ENCODE data around the gene IMP4. TPM values are rescaled to one million over a fixed set of nuclear protein-coding genes. Genes with fewer than 3 reads are reported as not detected.
A peak's percentile ranks its signal among the peaks of the same experiment; 100 is the strongest.

The IMP4 gene
- total RNA-seq, 1 experiment from 2014 or later, result 91.6 TPM

GRCh38 chr2:130357864-130358263, 15.2 kb downstream of the IMP4 start:
- DNase-seq, result no peak
- Histone ChIP-seq H3K27me3 (ENCODE audit: control insufficient read depth, insufficient read depth, low read length) (peaks cover 26% of the 10 kb centered on the region), H3K4me3 (ENCODE audit: insufficient read depth, low read depth, low read length) (no peak overlapping the region), H3K36me3 (replicated peaks; ENCODE audit: control insufficient read depth, insufficient read depth, low read length) (no peaks in the 10 kb centered on the region)

- no peaks in the 10 kb centered on the region for H3K36me3 ChIP-seq (replicated peaks; ENCODE audit: control insufficient read depth, insufficient read depth, low read length)
- DNase-seq, result no peak
- peaks cover 26% of the 10 kb centered on the region for H3K27me3 ChIP-seq (ENCODE audit: control insufficient read depth, insufficient read depth, low read length)
- H3K4me3 ChIP-seq (ENCODE audit: insufficient read depth, low read depth, low read length), result no peak overlapping the region
Measured at GRCh38 chr2:130358420-130359350, 16.0 kb downstream of the IMP4 start.

GRCh38 chr2:130359466-130359865, 16.8 kb downstream of the IMP4 start:
- Histone ChIP-seq H3K27me3 (ENCODE audit: control insufficient read depth, insufficient read depth, low read length) (peaks cover 25% of the 10 kb centered on the region), H3K4me3 (ENCODE audit: insufficient read depth, low read depth, low read length) (no peak overlapping the region), H3K36me3 (replicated peaks; ENCODE audit: control insufficient read depth, insufficient read depth, low read length) (no peaks in the 10 kb centered on the region)
- DNase-seq, result no peak

- no peak overlapping the region for H3K4me3 ChIP-seq (ENCODE audit: insufficient read depth, low read depth, low read length)
- no peaks in the 10 kb centered on the region for H3K36me3 ChIP-seq (replicated peaks; ENCODE audit: control insufficient read depth, insufficient read depth, low read length)
- DNase-seq, result no peak
- no peaks in the 10 kb centered on the region for H3K27me3 ChIP-seq (ENCODE audit: control insufficient read depth, insufficient read depth, low read length)
Measured at GRCh38 chr2:130363479-130363878, 20.8 kb downstream of the IMP4 start.

GRCh38 chr2:130365075-130365474, 22.4 kb downstream of the IMP4 start:
- Histone ChIP-seq H3K36me3 (replicated peaks; ENCODE audit: control insufficient read depth, insufficient read depth, low read length) (no peaks in the 10 kb centered on the region; the same call in 1 of the 2 replicates), H3K27me3 (ENCODE audit: control insufficient read depth, insufficient read depth, low read length) (no peaks in the 10 kb centered on the region), H3K4me3 (ENCODE audit: insufficient read depth, low read depth, low read length) (no peak overlapping the region)
- DNase-seq, result no peak

GRCh38 chr2:130365963-130366362, 23.3 kb downstream of the IMP4 start:
- H3K27me3 ChIP-seq (ENCODE audit: control insufficient read depth, insufficient read depth, low read length), result no peaks in the 10 kb centered on the region
- H3K4me3 ChIP-seq (ENCODE audit: insufficient read depth, low read depth, low read length), result no peak overlapping the region
- H3K36me3 ChIP-seq (replicated peaks; ENCODE audit: control insufficient read depth, insufficient read depth, low read length), result no peaks in the 10 kb centered on the region; the same call in 1 of the 2 replicates
- DNase-seq, result no peak

GRCh38 chr2:130366720-130367119, 24.0 kb downstream of the IMP4 start:
- no peaks in the 10 kb centered on the region for H3K27me3 ChIP-seq (ENCODE audit: control insufficient read depth, insufficient read depth, low read length)
- no peak overlapping the region for H3K4me3 ChIP-seq (ENCODE audit: insufficient read depth, low read depth, low read length)
- DNase-seq, result no peak
- H3K36me3 ChIP-seq (replicated peaks; ENCODE audit: control insufficient read depth, insufficient read depth, low read length), result no peaks in the 10 kb centered on the region; the same call in 1 of the 2 replicates

GRCh38 chr2:130368786-130369185, 26.1 kb downstream of the IMP4 start:
- Histone ChIP-seq H3K27me3 (ENCODE audit: control insufficient read depth, insufficient read depth, low read length) (no peaks in the 10 kb centered on the region), H3K36me3 (replicated peaks; ENCODE audit: control insufficient read depth, insufficient read depth, low read length) (no peaks in the 10 kb centered on the region; the same call in 1 of the 2 replicates), H3K4me3 (ENCODE audit: insufficient read depth, low read depth, low read length) (no peak overlapping the region)
- DNase-seq, result no peak

- H3K4me3 ChIP-seq (ENCODE audit: insufficient read depth, low read depth, low read length), result no peak overlapping the region
Measured at GRCh38 chr2:130369311-130369964, 26.7 kb downstream of the IMP4 start.

GRCh38 chr2:130369965-130370341, 27.3 kb downstream of the IMP4 start:
- no peaks in the 10 kb centered on the region for H3K27me3 ChIP-seq (ENCODE audit: control insufficient read depth, insufficient read depth, low read length)
- no peaks in the 10 kb centered on the region; the same call in 1 of the 2 replicates for H3K36me3 ChIP-seq (replicated peaks; ENCODE audit: control insufficient read depth, insufficient read depth, low read length)
- no peak for DNase-seq
- no peak overlapping the region for H3K4me3 ChIP-seq (ENCODE audit: insufficient read depth, low read depth, low read length)

More at GRCh38 chr2:130369311-130369964, 26.7 kb downstream of the IMP4 start:
- Histone ChIP-seq H3K27me3 (ENCODE audit: control insufficient read depth, insufficient read depth, low read length) (no peaks in the 10 kb centered on the region), H3K36me3 (replicated peaks; ENCODE audit: control insufficient read depth, insufficient read depth, low read length) (no peaks in the 10 kb centered on the region; the same call in 1 of the 2 replicates)
- no peak for DNase-seq

GRCh38 chr2:130370490-130370889, 27.8 kb downstream of the IMP4 start:
- Histone ChIP-seq H3K36me3 (replicated peaks; ENCODE audit: control insufficient read depth, insufficient read depth, low read length) (no peaks in the 10 kb centered on the region; the same call in 1 of the 2 replicates), H3K27me3 (ENCODE audit: control insufficient read depth, insufficient read depth, low read length) (no peaks in the 10 kb centered on the region), H3K4me3 (ENCODE audit: insufficient read depth, low read depth, low read length) (no peak overlapping the region)
- no peak for DNase-seq

GRCh38 chr2:130371723-130372054, 29.0 kb downstream of the IMP4 start:
- Histone ChIP-seq H3K27me3 (ENCODE audit: control insufficient read depth, insufficient read depth, low read length) (no peaks in the 10 kb centered on the region), H3K36me3 (replicated peaks; ENCODE audit: control insufficient read depth, insufficient read depth, low read length) (no peaks in the 10 kb centered on the region; the same call in 1 of the 2 replicates), H3K4me3 (ENCODE audit: insufficient read depth, low read depth, low read length) (peak overlapping the region; percentile 87)
- no peak for DNase-seq

GRCh38 chr2:130372055-130372832, 29.5 kb downstream of the IMP4 start:
- peak; percentile 97 for DNase-seq
- H3K36me3 ChIP-seq (replicated peaks; ENCODE audit: control insufficient read depth, insufficient read depth, low read length), result no peaks in the 10 kb centered on the region; the same call in 1 of the 2 replicates
- peak overlapping the region; percentile 87 for H3K4me3 ChIP-seq (ENCODE audit: insufficient read depth, low read depth, low read length)
- no peaks in the 10 kb centered on the region for H3K27me3 ChIP-seq (ENCODE audit: control insufficient read depth, insufficient read depth, low read length)
